Activated CD4-positive, alpha-beta T cell treated with anti-CD3 and anti-CD28 coated beads for 36 hours (primary cell): ENCODE data around the gene HESX1. TPM values are rescaled to one million over a fixed set of nuclear protein-coding genes. Genes with fewer than 3 reads are reported as not detected.

ENCODE experiments used
- ATAC-seq: fragments of 200-7000 bp; cut with Tn5 transposase; one replicate; pipeline ENCODE4 v1.10.0; 2021; ENCODE audit warnings: mild to moderate bottlenecking, moderate library complexity
- CTCF ChIA-PET: fragments of 350-600 bp; sonication (Branson Sonifier 250); formaldehyde crosslinking; loops from one replicate; lab custom pipeline; 2021; ENCODE audit warnings: antibody characterized with exemption; lab: Charles Lee
- POLR2A ChIA-PET: fragments of 350-600 bp; sonication (Branson Sonifier 250); formaldehyde crosslinking; loops from one replicate; lab custom pipeline; 2021; ENCODE audit warnings: antibody characterized with exemption, inconsistent platforms; lab: Charles Lee
- DNase-seq: peaks from one replicate; pipeline ENCODE4 v3.0.0-alpha.2; 2020
- H3K27ac Mint-ChIP-seq: one replicate; pipeline ENCODE4 v1.8.0; 2021; ENCODE audit warnings: mixed read lengths
- H3K27me3 Mint-ChIP-seq: one replicate; pipeline ENCODE4 v1.8.0; 2021; ENCODE audit warnings: mixed read lengths
- H3K36me3 Mint-ChIP-seq: one replicate; pipeline ENCODE4 v1.8.0; 2021; ENCODE audit warnings: low read depth, mixed read lengths
- H3K4me1 Mint-ChIP-seq: one replicate; pipeline ENCODE4 v1.8.0; 2021; ENCODE audit warnings: mixed read lengths
- H3K4me3 Mint-ChIP-seq: one replicate; pipeline ENCODE4 v1.8.0; 2021; ENCODE audit warnings: mild to moderate bottlenecking, moderate library complexity, mixed read lengths
- H3K9me3 Mint-ChIP-seq: one replicate; pipeline ENCODE4 v1.8.0; 2021; ENCODE audit warnings: low read depth, mixed read lengths
- intact Hi-C, 2 experiments: fragments of 100-400 bp; cut with DNase I in 1 of 2; cut with micrococcal nuclease in 1 of 2; formaldehyde crosslinking; loops; one replicate each; pipeline versions ENCODE4 v1.14.2 to v1.15.1; 2022 to 2024; cut with DNase I, micrococcal nuclease
- total RNA-seq, 2 experiments: library from RNA; stranded (reverse); gene quantifications; one replicate each; pipeline ENCODE4 v1.2.3, GENCODE V29; 2021

Gene HESX1
- total RNA-seq, 2 experiments from 2014 or later = 0.79 to 1.1 TPM

GRCh38 chr3:57158813-57159738 lies 40.7 kb downstream of the HESX1 start:
- ATAC-seq = no peak
- intact Hi-C loops = loop anchor here in 1 of 2 experiments (5.0 kb wide), 1 partner anchor 57 kb away; no protein-coding TSS in a partner anchor
- Mint-ChIP-seq H3K36me3 (no peaks in the 10 kb centered on the region), H3K27me3 (peaks cover 39% of the 10 kb centered on the region), H3K4me1 (peaks cover 11% of the 10 kb centered on the region), H3K4me3 (no peak overlapping the region), H3K27ac (no peak overlapping the region), H3K9me3 (no peaks in the 10 kb centered on the region)
- ChIA-PET CTCF (interaction anchor here (0.7 to 3.0 kb wide), 3 partner anchors 10 to 19 kb away, joined by 3 to 18 read pairs (median 3); no protein-coding TSS in a partner anchor), POLR2A (interaction anchor here (0.5 kb wide), 1 partner anchor 162 kb away, joined by 3 read pairs; no protein-coding TSS in a partner anchor)
- no peak for DNase-seq

- H3K27me3 Mint-ChIP-seq = peaks cover 37% of the 10 kb centered on the region
- peaks cover 8% of the 10 kb centered on the region for H3K4me1 Mint-ChIP-seq
- no peak for DNase-seq
- CTCF ChIA-PET = interaction anchor here (0.9 to 3.0 kb wide), 2 partner anchors 9 to 12 kb away, joined by 3 to 18 read pairs; no protein-coding TSS in a partner anchor
- intact Hi-C loops = loop anchor here in 1 of 2 experiments (5.0 kb wide), 1 partner anchor 56 kb away; no protein-coding TSS in a partner anchor
- POLR2A ChIA-PET = no interaction called here
- no peak overlapping the region for H3K4me3 Mint-ChIP-seq
- H3K27ac Mint-ChIP-seq = no peak overlapping the region
- no peaks in the 10 kb centered on the region for H3K9me3 Mint-ChIP-seq
- no peaks in the 10 kb centered on the region for H3K36me3 Mint-ChIP-seq
- ATAC-seq = no peak
Observed at GRCh38 chr3:57158325-57158724, 41.5 kb downstream of the HESX1 start.

GRCh38 chr3:57157545-57157944 lies 42.2 kb downstream of the HESX1 start:
- POLR2A ChIA-PET = no interaction called here

GRCh38 chr3:57155310-57155643 lies 44.5 kb downstream of the HESX1 start:
- ATAC-seq (no peak), DNase-seq (no peak)
- intact Hi-C loops = loop anchor here in 1 of 2 experiments (5.0 kb wide), 1 partner anchor 53 kb away; no protein-coding TSS in a partner anchor
- Mint-ChIP-seq H3K36me3 (no peaks in the 10 kb centered on the region), H3K27ac (no peak overlapping the region), H3K4me1 (peaks cover 8% of the 10 kb centered on the region), H3K27me3 (peaks cover 23% of the 10 kb centered on the region), H3K4me3 (no peak overlapping the region), H3K9me3 (no peaks in the 10 kb centered on the region)
- POLR2A ChIA-PET = no interaction called here
- CTCF ChIA-PET = interaction anchor here (0.7 to 1.4 kb wide), 2 partner anchors 14 to 15 kb away, joined by 4 read pairs; no protein-coding TSS in a partner anchor

More at GRCh38 chr3:57157545-57157944, 42.2 kb downstream of the HESX1 start:
- intact Hi-C loops = loop anchor here in 1 of 2 experiments (5.0 kb wide), 1 partner anchor 55 kb away; no protein-coding TSS in a partner anchor
- H3K36me3 Mint-ChIP-seq = no peaks in the 10 kb centered on the region
- H3K27me3 Mint-ChIP-seq = peaks cover 32% of the 10 kb centered on the region
- no peak for DNase-seq
- H3K4me3 Mint-ChIP-seq = no peak overlapping the region
- CTCF ChIA-PET = interaction anchor here (1.5 to 1.8 kb wide), 2 partner anchors 9 to 13 kb away, joined by 3 to 6 read pairs; no protein-coding TSS in a partner anchor
- ATAC-seq = no peak
- H3K4me1 Mint-ChIP-seq = peaks cover 8% of the 10 kb centered on the region
- H3K9me3 Mint-ChIP-seq = no peaks in the 10 kb centered on the region
- H3K27ac Mint-ChIP-seq = no peak overlapping the region

- ChIA-PET CTCF (interaction anchor here (0.7 to 1.4 kb wide), 3 partner anchors 14 to 44 kb away, joined by 3 to 4 read pairs (median 4); no protein-coding TSS in a partner anchor), POLR2A (no interaction called here)
- Mint-ChIP-seq H3K36me3 (no peaks in the 10 kb centered on the region), H3K4me3 (no peak overlapping the region), H3K27me3 (peaks cover 23% of the 10 kb centered on the region), H3K27ac (no peak overlapping the region), H3K4me1 (peaks cover 8% of the 10 kb centered on the region), H3K9me3 (no peaks in the 10 kb centered on the region)
- DNase-seq = no peak
- intact Hi-C loops = loop anchor here in 1 of 2 experiments (5.0 kb wide), 1 partner anchor 52 kb away; no protein-coding TSS in a partner anchor
- no peak for ATAC-seq
Observed at GRCh38 chr3:57154470-57155309, 45.1 kb downstream of the HESX1 start.

- Mint-ChIP-seq H3K9me3 (no peaks in the 10 kb centered on the region), H3K36me3 (no peaks in the 10 kb centered on the region), H3K4me1 (no peaks in the 10 kb centered on the region), H3K27me3 (peaks cover 23% of the 10 kb centered on the region), H3K4me3 (no peak overlapping the region), H3K27ac (no peak overlapping the region)
- ChIA-PET POLR2A (interaction anchor here (0.7 kb wide), 1 partner anchor 13 kb away, joined by 4 read pairs; no protein-coding TSS in a partner anchor), CTCF (no interaction called here)
- DNase-seq = no peak
- no peak for ATAC-seq
- intact Hi-C loops = no loop called here
Observed at GRCh38 chr3:57152151-57153143, 47.3 kb downstream of the HESX1 start.

GRCh38 chr3:57151749-57152148 lies 48.0 kb downstream of the HESX1 start:
- ChIA-PET POLR2A (interaction anchor here (0.7 kb wide), 1 partner anchor 12 kb away, joined by 4 read pairs; no protein-coding TSS in a partner anchor), CTCF (no interaction called here)
- H3K27me3 Mint-ChIP-seq = peaks cover 23% of the 10 kb centered on the region
- H3K4me1 Mint-ChIP-seq = no peaks in the 10 kb centered on the region
- no peak for DNase-seq
- no peaks in the 10 kb centered on the region for H3K36me3 Mint-ChIP-seq
- H3K9me3 Mint-ChIP-seq = no peaks in the 10 kb centered on the region
- no peak for ATAC-seq
- H3K4me3 Mint-ChIP-seq = no peak overlapping the region
- no peak overlapping the region for H3K27ac Mint-ChIP-seq
- intact Hi-C loops = no loop called here

GRCh38 chr3:57151021-57151449 lies 48.7 kb downstream of the HESX1 start:
- POLR2A ChIA-PET = no interaction called here
- CTCF ChIA-PET = no interaction called here
- no peaks in the 10 kb centered on the region for H3K9me3 Mint-ChIP-seq
- no peak overlapping the region for H3K4me3 Mint-ChIP-seq
- intact Hi-C loops = no loop called here
- H3K27me3 Mint-ChIP-seq = peaks cover 19% of the 10 kb centered on the region
- H3K36me3 Mint-ChIP-seq = no peaks in the 10 kb centered on the region
- no peak for DNase-seq
- H3K4me1 Mint-ChIP-seq = no peaks in the 10 kb centered on the region
- ATAC-seq = no peak
- H3K27ac Mint-ChIP-seq = no peak overlapping the region

- ChIA-PET POLR2A (no interaction called here), CTCF (no interaction called here)
- Mint-ChIP-seq H3K27me3 (peaks cover 16% of the 10 kb centered on the region), H3K9me3 (no peaks in the 10 kb centered on the region), H3K4me3 (no peak overlapping the region), H3K27ac (no peak overlapping the region), H3K4me1 (no peaks in the 10 kb centered on the region), H3K36me3 (no peaks in the 10 kb centered on the region)
- intact Hi-C loops = no loop called here
- ATAC-seq (no peak), DNase-seq (no peak)
Observed at GRCh38 chr3:57150113-57150581, 49.6 kb downstream of the HESX1 start.
